Endothelial cell of umbilical vein (primary cell): ENCODE results near the gene SPG7. TPM values are rescaled to one million over a fixed set of nuclear protein-coding genes. Genes with fewer than 3 reads are reported as not detected.

Source experiments
- BruUV-seq: library from RNA; stranded (reverse); fragments of 400-500 nt; replicated peaks from 2 replicates; lab custom pipeline; 2021; lab: Mats Ljungman, UMichigan
- CTCF ChIA-PET: fragments of 300-600, 350-600 bp; sonication (Branson Sonifier 250); formaldehyde crosslinking; loops from one replicate; lab custom pipeline; 2021; ENCODE audit warnings: antibody characterized with exemption, inconsistent platforms; lab: Charles Lee
- POLR2A ChIA-PET: fragments of 300-600, 350-600 bp; sonication (Branson Sonifier 250); formaldehyde crosslinking; loops from one replicate; lab custom pipeline; 2021; ENCODE audit warnings: antibody characterized with exemption, inconsistent platforms; lab: Charles Lee
- DNase-seq: peaks from one replicate; pipeline ENCODE4 v3.0.0-alpha.2; 2011; ENCODE audit warnings: low read depth, low spot score
- FAIRE-seq: peaks from 2 replicates; lab custom pipeline; 2011; peaks lifted over from hg19 to GRCh38; lab: Jason Lieb, UNC
- H2AFZ ChIP-seq: 2 replicates; pipeline ENCODE4 v1.6.0; 2012; ENCODE audit warnings: low read depth, low read length, control low read depth, inconsistent platforms
- H3K27ac ChIP-seq: 2 replicates; pipeline ENCODE4 v1.5.1; 2011; ENCODE audit warnings: low read depth, mild to moderate bottlenecking, control low read depth, low read length, moderate library complexity; ENCODE audit not compliant: insufficient read depth
- H3K27me3 ChIP-seq, 2 experiments: 2 replicates each; pipeline versions ENCODE4 v1.6.0 to v1.6.1; 2011; ENCODE audit warnings: low read length in 2 of 2, mixed read lengths in 1 of 2; ENCODE audit not compliant: control insufficient read depth in 2 of 2, insufficient read depth in 2 of 2
- H3K36me3 ChIP-seq, 2 experiments: 2 replicates in 1 of 2; 3 replicates in 1 of 2; pipeline ENCODE4 v1.5.1; 2011; ENCODE audit warnings: low read length in 2 of 2, mild to moderate bottlenecking in 1 of 2, moderate library complexity in 1 of 2; ENCODE audit not compliant: control insufficient read depth in 2 of 2, insufficient read depth in 2 of 2; ENCODE audit errors: extremely low read depth in 1 of 2
- H3K4me1 ChIP-seq: 3 replicates; pipeline ENCODE4 v1.5.1; 2011; ENCODE audit warnings: mild to moderate bottlenecking, low read length; ENCODE audit not compliant: control insufficient read depth, insufficient read depth; ENCODE audit errors: extremely low read depth
- H3K4me2 ChIP-seq: 2 replicates; pipeline ENCODE4 v1.6.1; 2011; ENCODE audit warnings: low read length, control low read depth, mixed read lengths; ENCODE audit not compliant: insufficient read depth
- H3K4me3 ChIP-seq, 3 experiments: fragments of 200-600 bp in 1 of 3; sonication (generic), shearing (Covaris generic) in 1 of 3; replicated peaks in 1 of 3; 2 replicates each; pipeline ENCODE4 v1.5.1; 2011 to 2016; ENCODE audit warnings: control low read depth in 3 of 3, low read length in 3 of 3, mild to moderate bottlenecking in 2 of 3, inconsistent platforms in 1 of 3, low read depth in 1 of 3, moderate library complexity in 1 of 3; ENCODE audit not compliant: insufficient read depth in 1 of 3
- H3K79me2 ChIP-seq: 2 replicates; pipeline ENCODE4 v1.6.0; 2012; ENCODE audit warnings: low read length, inconsistent platforms; ENCODE audit not compliant: control insufficient read depth, insufficient read depth
- H3K9ac ChIP-seq: replicated peaks from 2 replicates; pipeline ENCODE3; 2011; ENCODE audit warnings: low read length, control low read depth; ENCODE audit not compliant: insufficient read depth; ENCODE audit errors: extremely low read depth
- H3K9me1 ChIP-seq: replicated peaks from 3 replicates; pipeline ENCODE4 v1.6.0; 2011; ENCODE audit warnings: mild to moderate bottlenecking, low read length; ENCODE audit not compliant: control insufficient read depth, insufficient read depth; ENCODE audit errors: extremely low read depth
- H3K9me3 ChIP-seq: replicated peaks from 2 replicates; pipeline ENCODE4 v1.5.1; 2012; ENCODE audit warnings: low read length, inconsistent platforms; ENCODE audit not compliant: control insufficient read depth, insufficient read depth
- H4K20me1 ChIP-seq: replicated peaks from 2 replicates; pipeline ENCODE3; 2011; ENCODE audit warnings: mild to moderate bottlenecking, low read length; ENCODE audit not compliant: control insufficient read depth, insufficient read depth; ENCODE audit errors: extremely low read depth
- CTCF ChIP-seq, 2 donors: IDR thresholded peaks; 1 replicate in 1 of 2; 2 replicates in 1 of 2; pipeline ENCODE4 v1.5.1; 2011; ENCODE audit warnings: low read length in 2 of 2, mild to moderate bottlenecking in 2 of 2, moderate library complexity in 2 of 2, control low read depth in 1 of 2, inconsistent platforms in 1 of 2, low read depth in 1 of 2; ENCODE audit not compliant: insufficient read depth in 1 of 2; ENCODE audit errors: extremely low read depth in 1 of 2
- EZH2 ChIP-seq: IDR thresholded peaks from 2 replicates; pipeline ENCODE4 v1.6.1; 2012; ENCODE audit warnings: borderline replicate concordance, low read depth, mild to moderate bottlenecking, moderate library complexity, low read length, inconsistent platforms; ENCODE audit not compliant: severe bottlenecking
- FOS ChIP-seq: IDR thresholded peaks from 2 replicates; pipeline ENCODE4 v1.6.1; 2011; ENCODE audit warnings: mild to moderate bottlenecking, low read length, moderate library complexity, borderline replicate concordance; ENCODE audit not compliant: insufficient read depth
- GATA2 ChIP-seq: IDR thresholded peaks from 2 replicates; pipeline ENCODE4 v1.7.0; 2011; ENCODE audit warnings: low read depth, mild to moderate bottlenecking, moderate library complexity, mixed read lengths, low read length; ENCODE audit not compliant: insufficient read length, insufficient read depth
- JUN ChIP-seq: IDR thresholded peaks from 2 replicates; pipeline ENCODE4 v1.6.1; 2011; ENCODE audit warnings: borderline replicate concordance, low read depth; ENCODE audit not compliant: insufficient read length, insufficient read depth
- MAX ChIP-seq: IDR thresholded peaks from 2 replicates; pipeline ENCODE4 v1.6.1; 2011; ENCODE audit not compliant: insufficient read depth, insufficient read length
- MYC ChIP-seq: IDR thresholded peaks from one replicate; pipeline ENCODE4 v1.6.1; 2011; ENCODE audit warnings: mild to moderate bottlenecking, low read depth, low read length
- POLR2A ChIP-seq: IDR thresholded peaks from 2 replicates; pipeline ENCODE4 v1.6.1; 2012; ENCODE audit warnings: low read depth, mild to moderate bottlenecking, control low read depth, low read length
- POLR2AphosphoS5 ChIP-seq: IDR thresholded peaks from 2 replicates; pipeline ENCODE4 v1.6.1; 2012; ENCODE audit warnings: low read depth, mild to moderate bottlenecking, control low read depth, low read length, moderate library complexity; ENCODE audit not compliant: insufficient read depth
- dilution Hi-C: fragments of 300-500 bp; cut with MboI; formaldehyde crosslinking; loops from one replicate; pipeline ENCODE4 v1.15.0; 2019; ENCODE audit warnings: low sequenced_read_pairs; ENCODE audit not compliant: extremely low pct_ligation_motif_present
- intact Hi-C: fragments of 100-400 bp; cut with micrococcal nuclease; formaldehyde crosslinking; loops from one replicate; pipeline ENCODE4 v1.10.0; 2022
- polyA plus RNA-seq, 4 experiments: library from polyadenylated mRNA; depleted of rRNA in 3 of 4; stranded (reverse) in 3 of 4; unstranded in 1 of 4; fragments of >200 nt; gene quantifications; 2 replicates each; pipeline versions ENCODE4 v1.2.1 to v1.2.3, GENCODE V29; 2011 to 2012; ENCODE audit warnings: missing spikeins in 1 of 4
- total RNA-seq: library from RNA; stranded (reverse); gene quantifications from 2 replicates; pipeline ENCODE4 v1.2.3, GENCODE V29; 2021

The SPG7 gene
- total and polyA plus RNA-seq, 2 donors (not counting 3 experiments of a cell fraction or from before 2014, with no cell fraction given) = 90.2 to 146 TPM

- Histone ChIP-seq H3K79me2 (no peaks in the 10 kb centered on the region), H4K20me1 (no peaks in the 10 kb centered on the region), H2AFZ (no peak overlapping the region), H3K9me1 (no peaks in the 10 kb centered on the region), H3K4me3 (no peak overlapping the region), H3K36me3 (no peaks in the 10 kb centered on the region), H3K4me2 (no peak overlapping the region), H3K4me1 (no peaks in the 10 kb centered on the region), H3K9me3 (no peaks in the 10 kb centered on the region), H3K27me3 (no peaks in the 10 kb centered on the region), H3K9ac (no peak overlapping the region), H3K27ac (no peak overlapping the region)
- POLR2A ChIA-PET = no interaction called here
- FAIRE-seq = no peak
- BruUV-seq = no TSS peak
- CTCF ChIA-PET = no interaction called here
- TF ChIP-seq EZH2 = no peak
- no peak for TF ChIP-seq MYC
- no peak for TF ChIP-seq FOS
- TF ChIP-seq MAX = no peak
- TF ChIP-seq POLR2A = no peak
- TF ChIP-seq JUN = no peak
- no peak for TF ChIP-seq GATA2
- TF ChIP-seq CTCF (IDR thresholded peaks at IDR 0.05; ENCODE audit: extremely low read depth in 1 of 2, insufficient read depth in 1 of 2, low read depth in 1 of 2, low read length in 2 of 2) = no peak
- TF ChIP-seq POLR2AphosphoS5 = no peak
- intact Hi-C loops = no loop called here
- DNase-seq = no peak
- dilution Hi-C loops = no loop called here
Observed at GRCh38 chr16:89593841-89594240, 85.6 kb downstream of the SPG7 start.
